PC-9 (cell line): Measurements from ENCODE around the gene RAB40B. TPM values are rescaled to one million over a fixed set of nuclear protein-coding genes. Genes with fewer than 3 reads are reported as not detected.
"Not testable (repeated sequence)": the region's sequence is repeated elsewhere in the genome, so short reads cannot be mapped to it uniquely, and the experiment has no call there.

Experiments used
- Bru-seq: library from RNA; stranded (reverse); fragments of 400-500 nt; gene quantifications from one replicate; lab custom pipeline; 2021; lab: Mats Ljungman, UMichigan
- BruChase-seq, 2 experiments: library from RNA; stranded (reverse); fragments of 400-500 nt; gene quantifications; one replicate each; lab custom pipeline; 2021; lab: Mats Ljungman, UMichigan
- BruUV-seq: library from RNA; stranded (reverse); fragments of 400-500 nt; replicated peaks from 2 replicates; lab custom pipeline; 2021; lab: Mats Ljungman, UMichigan
- CTCF ChIA-PET: fragments of 300-600 bp; sonication (Branson Sonifier 250); formaldehyde crosslinking; loops from one replicate; lab custom pipeline; 2022; ENCODE audit warnings: antibody characterized with exemption; lab: Charles Lee
- POLR2A ChIA-PET: fragments of 300-600 bp; sonication (Branson Sonifier 250); formaldehyde crosslinking; loops from one replicate; lab custom pipeline; 2022; ENCODE audit warnings: antibody characterized with exemption; ENCODE audit not compliant: unreplicated experiment; lab: Charles Lee
- DNase-seq, 2 experiments: peaks; one replicate each; pipeline versions ENCODE4 v3.0.0 to v3.0.0-alpha.2; 2015 to 2022; ENCODE audit warnings: mixed read lengths in 1 of 2
- H2AFZ ChIP-seq: fragments of 200-600 bp; sonication (generic); 2 replicates; pipeline ENCODE4 v1.8.1; 2017; ENCODE audit warnings: antibody characterized with exemption
- H3F3A ChIP-seq: fragments of 200-600 bp; sonication (generic); 2 replicates; pipeline ENCODE4 v1.8.1; 2017; ENCODE audit warnings: antibody characterized with exemption, mild to moderate bottlenecking, low read depth; ENCODE audit not compliant: insufficient read depth
- H3K27ac ChIP-seq: fragments of 200-600 bp; sonication (generic); 2 replicates; pipeline ENCODE4 v1.6.1; 2016; ENCODE audit warnings: mixed run types
- H3K27me3 ChIP-seq: fragments of 200-600 bp; sonication (generic); 2 replicates; pipeline ENCODE4 v1.6.1; 2016; ENCODE audit warnings: low read depth, mixed run types; ENCODE audit not compliant: insufficient read depth
- H3K36me3 ChIP-seq: fragments of 200-600 bp; sonication (generic); 2 replicates; pipeline ENCODE4 v1.6.1; 2016; ENCODE audit warnings: low read depth, mixed run types
- H3K4me1 ChIP-seq: fragments of 200-600 bp; sonication (generic); replicated peaks from 2 replicates; pipeline ENCODE4 v1.6.1; 2016; ENCODE audit warnings: mixed run types; ENCODE audit not compliant: insufficient read depth
- H3K4me2 ChIP-seq: fragments of 200-600 bp; sonication (generic); 2 replicates; pipeline ENCODE4 v1.6.1; 2017; ENCODE audit warnings: mixed run types
- H3K4me3 ChIP-seq: fragments of 200-600 bp; sonication (generic); 2 replicates; pipeline ENCODE4 v1.6.1; 2016; ENCODE audit warnings: mixed run types
- H3K79me2 ChIP-seq: fragments of 200-600 bp; sonication (generic); 2 replicates; pipeline ENCODE4 v1.6.1; 2017; ENCODE audit warnings: low read depth, mixed run types
- H3K9me2 ChIP-seq: fragments of 200-600 bp; sonication (generic); 2 replicates; pipeline ENCODE4 v1.8.1; 2017; ENCODE audit warnings: mild to moderate bottlenecking; ENCODE audit not compliant: insufficient read depth
- H3K9me3 ChIP-seq: fragments of 200-600 bp; sonication (generic); 2 replicates; pipeline ENCODE4 v1.8.1; 2016; ENCODE audit warnings: low read depth; ENCODE audit not compliant: insufficient read depth
- H4K20me1 ChIP-seq: fragments of 200-600 bp; sonication (generic); 2 replicates; pipeline ENCODE4 v1.8.1; 2017; ENCODE audit not compliant: insufficient read depth
- EZH2 ChIP-seq: fragments of 200-600 bp; sonication (generic); IDR thresholded peaks from 2 replicates; pipeline ENCODE4 v1.8.0; 2017; ENCODE audit warnings: antibody characterized with exemption, low read depth
- intact Hi-C: fragments of 100-400 bp; cut with micrococcal nuclease; formaldehyde crosslinking; loops from one replicate; pipeline ENCODE4 v1.10.0; 2022; ENCODE audit not compliant: unreplicated experiment
- long read RNA-seq: library from polyadenylated mRNA; stranded (forward); transcript quantifications from one replicate; pipeline ENCODE4 v2.0.0, GENCODE V29; 2022
- total RNA-seq: library from RNA; stranded (reverse); gene quantifications from 2 replicates; pipeline ENCODE4 v1.2.3, GENCODE V29; 2021
- TF ChIP-seq, protein P1 (sequence below): fragments of 200-600 bp; sonication (generic); conservative IDR thresholded peaks from 2 replicates; pipeline ENCODE4 v1.6.1; 2017; ENCODE audit warnings: mixed run types, antibody characterized with exemption, mild to moderate bottlenecking, moderate library complexity

The RAB40B gene, protein sequence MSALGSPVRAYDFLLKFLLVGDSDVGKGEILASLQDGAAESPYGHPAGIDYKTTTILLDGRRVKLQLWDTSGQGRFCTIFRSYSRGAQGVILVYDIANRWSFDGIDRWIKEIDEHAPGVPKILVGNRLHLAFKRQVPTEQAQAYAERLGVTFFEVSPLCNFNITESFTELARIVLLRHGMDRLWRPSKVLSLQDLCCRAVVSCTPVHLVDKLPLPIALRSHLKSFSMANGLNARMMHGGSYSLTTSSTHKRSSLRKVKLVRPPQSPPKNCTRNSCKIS
- 7.9 and 11.0 TPM in 2 replicates for total RNA-seq
- Bru-seq, nascent RNA: percentile 32 among the genes with signal in this experiment
- BruChase-seq, experiment 1, labeled RNA remaining after a 2-hour chase: percentile 30 among the genes with signal in this experiment
- percentile 40 among the genes with signal in this experiment for BruChase-seq, experiment 2, labeled RNA remaining after a 6-hour chase
- long read RNA-seq, transcript RAB40B-206 (6 exons, 3,859 nt): major isoform, 13 of 17 reads
- long read RNA-seq, partial matches to known transcripts: 0 of 17 reads
- long read RNA-seq, other reads (novel, unspliced or antisense): 2 of 17 reads

DNA sequence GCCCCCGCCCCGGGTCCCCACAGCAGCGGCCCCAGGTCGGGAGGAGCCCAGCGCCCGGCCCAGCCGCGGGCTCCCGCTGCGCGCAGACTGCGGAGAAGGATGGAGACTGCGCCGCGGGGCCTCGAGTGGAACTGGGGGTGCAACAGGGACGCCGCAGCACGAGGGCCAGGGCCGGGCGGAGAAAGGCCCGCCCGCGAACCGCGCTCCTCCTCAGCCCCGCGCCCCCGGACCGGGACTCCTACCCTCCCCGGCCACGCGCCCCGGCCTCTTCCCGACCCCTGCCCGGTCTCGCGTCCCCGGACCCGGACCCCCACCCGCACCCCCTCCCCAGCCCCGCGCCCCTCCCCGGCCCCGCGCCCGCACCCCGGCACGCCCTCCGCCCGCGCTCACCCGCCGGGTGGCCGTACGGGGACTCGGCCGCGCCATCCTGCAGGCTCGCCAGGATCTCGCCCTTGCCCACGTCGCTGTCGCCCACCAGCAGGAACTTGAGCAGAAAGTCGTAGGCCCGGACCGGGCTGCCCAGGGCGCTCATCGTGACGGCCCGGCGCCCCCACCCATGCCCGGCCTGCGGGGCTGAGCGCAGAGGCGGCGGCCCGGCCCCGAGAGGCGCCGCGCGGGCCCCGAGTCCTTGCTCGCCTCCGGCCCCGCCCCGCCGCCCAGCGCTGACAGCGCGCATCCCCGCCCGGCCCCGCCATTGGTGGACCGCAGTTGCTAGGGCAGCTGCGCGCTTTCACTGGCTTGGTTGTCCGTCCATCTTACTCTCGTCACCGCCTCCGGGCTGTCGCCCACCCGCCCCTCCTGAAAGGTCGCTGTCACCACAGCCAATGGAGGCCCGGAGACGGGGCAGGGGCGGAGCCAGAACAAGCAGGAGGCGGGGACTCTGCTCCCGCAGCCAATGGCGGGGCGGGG, at the start of gene RAB40B:
Gene RAB40B, minus strand, starts transcription at position 634 of the 909 bp plus-strand sequence. Its CDS starts 102 bp downstream, at position 532.
- intact Hi-C loops: no loop called here
- Histone ChIP-seq H3K4me2 (peak within 1 kb of the TSS; percentile 68), H3K36me3 (no peaks in the 10 kb centered on the region), H3K79me2 (no peaks in the 10 kb centered on the region), H3K4me1 (no peaks in the 10 kb centered on the region), H4K20me1 (no peaks in the 10 kb centered on the region), H3F3A (no peaks in the 10 kb centered on the region), H3K9me2 (no peaks in the 10 kb centered on the region), H3K27ac (no peak within 1 kb of the TSS), H3K9me3 (no peaks in the 10 kb centered on the region), H3K27me3 (no peaks in the 10 kb centered on the region), H3K4me3 (peak within 1 kb of the TSS; percentile 55; the same call in 1 of the 2 replicates), H2AFZ (no peak within 1 kb of the TSS)
- ChIA-PET POLR2A (interaction anchor here (0.5 kb wide), 1 partner anchor 18 kb away, joined by 9 read pairs; no protein-coding TSS in a partner anchor), CTCF (no interaction called here)
- no peak for TF ChIP-seq EZH2
- TF ChIP-seq, protein P1, sequence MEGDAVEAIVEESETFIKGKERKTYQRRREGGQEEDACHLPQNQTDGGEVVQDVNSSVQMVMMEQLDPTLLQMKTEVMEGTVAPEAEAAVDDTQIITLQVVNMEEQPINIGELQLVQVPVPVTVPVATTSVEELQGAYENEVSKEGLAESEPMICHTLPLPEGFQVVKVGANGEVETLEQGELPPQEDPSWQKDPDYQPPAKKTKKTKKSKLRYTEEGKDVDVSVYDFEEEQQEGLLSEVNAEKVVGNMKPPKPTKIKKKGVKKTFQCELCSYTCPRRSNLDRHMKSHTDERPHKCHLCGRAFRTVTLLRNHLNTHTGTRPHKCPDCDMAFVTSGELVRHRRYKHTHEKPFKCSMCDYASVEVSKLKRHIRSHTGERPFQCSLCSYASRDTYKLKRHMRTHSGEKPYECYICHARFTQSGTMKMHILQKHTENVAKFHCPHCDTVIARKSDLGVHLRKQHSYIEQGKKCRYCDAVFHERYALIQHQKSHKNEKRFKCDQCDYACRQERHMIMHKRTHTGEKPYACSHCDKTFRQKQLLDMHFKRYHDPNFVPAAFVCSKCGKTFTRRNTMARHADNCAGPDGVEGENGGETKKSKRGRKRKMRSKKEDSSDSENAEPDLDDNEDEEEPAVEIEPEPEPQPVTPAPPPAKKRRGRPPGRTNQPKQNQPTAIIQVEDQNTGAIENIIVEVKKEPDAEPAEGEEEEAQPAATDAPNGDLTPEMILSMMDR: no peak
- DNase-seq: peak; percentile 84 to 99
- no TSS peak for BruUV-seq

DNA sequence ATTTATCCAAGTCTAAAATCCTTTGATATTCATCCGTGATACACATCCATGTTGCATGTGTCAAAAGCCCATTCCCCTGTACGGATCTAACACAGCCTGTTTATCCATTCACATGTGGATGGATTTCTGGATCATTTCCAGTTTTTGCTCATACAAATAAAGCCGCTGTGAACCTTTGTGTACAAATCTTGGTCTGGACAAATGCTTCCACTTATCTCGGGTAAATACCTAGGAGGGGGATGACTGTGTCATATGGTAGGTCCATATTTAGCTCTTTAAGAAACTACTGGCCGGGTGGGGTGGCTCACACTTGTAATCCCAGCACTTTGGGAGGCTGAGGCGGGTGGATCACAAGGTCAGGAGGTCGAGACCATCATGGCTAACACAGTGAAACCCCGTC, 47.0 kb upstream of the RAB40B start:
- no peaks in the 10 kb centered on the region for H3K9me2 ChIP-seq
- TF ChIP-seq, protein P1: no peak
- no peak for TF ChIP-seq EZH2
- POLR2A ChIA-PET: no interaction called here
- no TSS peak for BruUV-seq
- no peaks in the 10 kb centered on the region for H3K36me3 ChIP-seq
- no peak overlapping the region for H2AFZ ChIP-seq
- CTCF ChIA-PET: no interaction called here
- no peak overlapping the region for H3K27ac ChIP-seq
- DNase-seq: no peak
- H3K4me3 ChIP-seq: no peak overlapping the region
- H3K4me1 ChIP-seq: no peaks in the 10 kb centered on the region
- H3K27me3 ChIP-seq: no peaks in the 10 kb centered on the region
- no peak overlapping the region for H3K4me2 ChIP-seq
- intact Hi-C loops: no loop called here
- no peaks in the 10 kb centered on the region for H4K20me1 ChIP-seq
- H3K9me3 ChIP-seq: no peaks in the 10 kb centered on the region
- H3F3A ChIP-seq: no peaks in the 10 kb centered on the region
- H3K79me2 ChIP-seq: no peaks in the 10 kb centered on the region

DNA sequence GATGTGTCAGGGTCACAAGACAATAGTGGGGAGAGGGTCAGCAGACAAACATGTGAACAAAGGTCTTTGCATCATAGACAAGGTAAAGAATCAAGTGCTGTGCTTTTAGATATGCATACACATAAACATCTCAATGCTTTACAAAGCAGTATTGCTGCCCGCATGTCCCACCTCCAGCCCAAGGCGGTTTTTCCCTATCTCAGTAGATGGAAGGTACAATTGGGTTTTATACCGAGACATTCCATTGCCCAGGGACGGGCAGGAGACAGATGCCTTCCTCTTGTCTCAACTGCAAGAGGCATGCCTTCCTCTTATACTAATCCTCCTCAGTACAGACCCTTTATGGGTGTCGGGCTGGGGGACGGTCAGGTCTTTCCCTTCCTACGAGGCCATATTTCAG, 46.2 kb upstream of the RAB40B start:
- BruUV-seq, H2AFZ ChIP-seq, CTCF ChIA-PET, H3K36me3 ChIP-seq, H3K9me2 ChIP-seq, H3K27ac ChIP-seq, H3K27me3 ChIP-seq, intact Hi-C loops, POLR2A ChIA-PET, H3F3A ChIP-seq, H3K79me2 ChIP-seq, H3K4me3 ChIP-seq, H3K9me3 ChIP-seq, H3K4me1 ChIP-seq, H4K20me1 ChIP-seq, H3K4me2 ChIP-seq, DNase-seq: not testable (repeated sequence)
